ENCODE data around the gene TNRC6C. TPM values are rescaled to one million over a fixed set of nuclear protein-coding genes. Genes with fewer than 3 reads are reported as not detected.

TNRC6C gene
- total RNA-seq, 1 experiment from 2014 or later: not detected

DNA sequence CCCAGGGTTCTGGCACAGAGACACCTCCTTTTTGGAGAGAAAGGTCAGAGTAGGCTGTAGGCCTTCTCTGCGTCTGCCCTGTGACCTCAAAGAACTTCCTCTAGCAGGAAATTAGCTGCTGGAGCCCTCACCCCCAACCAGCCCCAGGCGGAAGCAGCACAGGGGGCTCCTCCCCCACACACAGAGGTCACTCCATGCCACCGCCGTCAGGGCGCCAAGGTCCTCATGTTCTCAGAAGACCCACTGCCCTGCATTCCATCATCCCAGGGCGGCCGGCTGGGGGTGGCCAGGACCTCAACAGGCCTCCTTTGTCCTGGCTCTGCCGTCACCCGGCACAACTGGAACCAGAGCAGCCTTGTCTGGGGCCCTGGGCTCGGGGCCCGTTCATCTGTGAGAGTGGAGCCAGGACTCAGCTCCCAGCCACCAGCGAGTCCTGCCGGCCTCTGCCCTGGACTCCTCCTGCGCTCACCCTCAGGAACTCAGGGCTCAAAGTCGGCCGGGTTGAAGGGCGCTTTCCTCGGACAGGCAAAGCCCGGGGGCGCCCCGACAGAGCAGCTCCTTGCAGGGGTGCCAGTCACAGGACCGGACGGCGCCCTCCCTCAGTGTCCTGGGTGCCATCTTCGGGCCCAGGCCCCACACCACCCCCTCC lies 168.9 kb downstream of the TNRC6C start:
- Histone ChIP-seq H3K4me1 (ENCODE audit: low read length) (peaks cover 76% of the 10 kb centered on the region), H4K20me1 (ENCODE audit: insufficient read depth, low read depth, low read length) (peaks cover 6% of the 10 kb centered on the region; the same call in 1 of the 2 replicates), H3K4me2 (ENCODE audit: low read depth, low read length, poor library complexity, severe bottlenecking) (peak overlapping the region; percentile 98), H3K9ac (ENCODE audit: low read length) (peak overlapping the region; percentile 96), H3K4me3 (ENCODE audit: low read length) (peak overlapping the region; percentile 88), H3K36me3 (ENCODE audit: insufficient read depth, low read length) (peaks cover 13% of the 10 kb centered on the region), H3K79me2 (ENCODE audit: low read length) (peaks cover 56% of the 10 kb centered on the region), H3K9me2 (replicated peaks; ENCODE audit: insufficient read depth, low read length) (no peaks in the 10 kb centered on the region), H2AFZ (ENCODE audit: low read length) (no peak overlapping the region), H3K27me3 (ENCODE audit: low read length) (no peaks in the 10 kb centered on the region), H3K27ac (ENCODE audit: low read length) (peak overlapping the region; percentile 92), H3K9me3 (ENCODE audit: low read length) (no peaks in the 10 kb centered on the region)
- DNase-seq: peak; percentile 93

DNA sequence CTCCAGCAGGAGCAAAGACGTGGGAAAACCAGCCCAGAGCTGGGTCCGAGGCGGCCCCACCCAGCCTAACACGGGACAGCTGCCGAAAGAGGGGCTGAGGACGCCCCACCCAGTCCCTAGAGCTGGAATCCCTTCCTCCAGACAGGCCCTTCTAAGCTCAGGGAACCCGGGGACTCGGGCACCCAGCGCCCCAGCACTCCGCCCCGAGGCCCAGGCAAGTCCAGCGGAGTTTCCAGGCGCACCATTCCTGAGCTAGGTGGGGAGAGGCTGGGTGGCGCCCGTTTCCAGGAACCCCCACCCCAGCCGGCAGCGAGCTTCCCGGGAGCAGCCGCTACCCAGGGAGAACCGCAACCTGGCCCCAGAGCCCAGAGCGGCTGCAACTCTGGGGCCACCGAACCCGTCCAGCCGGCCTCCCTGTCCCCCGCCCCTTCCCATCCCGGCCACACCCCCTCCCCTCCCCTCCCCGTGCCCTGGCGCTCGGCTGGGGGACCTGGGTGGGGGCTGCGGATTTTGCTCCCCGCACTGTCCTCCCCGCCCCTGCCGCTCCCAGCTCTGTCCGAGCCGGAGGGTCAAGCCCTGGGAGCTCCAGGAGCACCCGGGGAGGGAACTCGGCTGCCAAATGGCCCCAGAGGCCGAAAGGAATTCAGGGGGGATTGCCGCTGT lies 169.5 kb downstream of the TNRC6C start:
- H3K27ac ChIP-seq (ENCODE audit: low read length): peak overlapping the region; percentile 92
- no peaks in the 10 kb centered on the region for H3K27me3 ChIP-seq (ENCODE audit: low read length)
- H3K4me1 ChIP-seq (ENCODE audit: low read length): peaks cover 80% of the 10 kb centered on the region
- no peak overlapping the region for H2AFZ ChIP-seq (ENCODE audit: low read length)
- peak overlapping the region; percentile 88 for H3K4me3 ChIP-seq (ENCODE audit: low read length)
- H4K20me1 ChIP-seq (ENCODE audit: insufficient read depth, low read depth, low read length): peaks cover 3% of the 10 kb centered on the region; the same call in 1 of the 2 replicates
- peak; percentile 78 for DNase-seq
- peak overlapping the region; percentile 98 for H3K4me2 ChIP-seq (ENCODE audit: low read depth, low read length, poor library complexity, severe bottlenecking)
- peaks cover 52% of the 10 kb centered on the region for H3K79me2 ChIP-seq (ENCODE audit: low read length)
- H3K9me3 ChIP-seq (ENCODE audit: low read length): no peaks in the 10 kb centered on the region
- no peaks in the 10 kb centered on the region for H3K9me2 ChIP-seq (replicated peaks; ENCODE audit: insufficient read depth, low read length)
- H3K9ac ChIP-seq (ENCODE audit: low read length): peak overlapping the region; percentile 96
- H3K36me3 ChIP-seq (ENCODE audit: insufficient read depth, low read length): peaks cover 10% of the 10 kb centered on the region

DNA sequence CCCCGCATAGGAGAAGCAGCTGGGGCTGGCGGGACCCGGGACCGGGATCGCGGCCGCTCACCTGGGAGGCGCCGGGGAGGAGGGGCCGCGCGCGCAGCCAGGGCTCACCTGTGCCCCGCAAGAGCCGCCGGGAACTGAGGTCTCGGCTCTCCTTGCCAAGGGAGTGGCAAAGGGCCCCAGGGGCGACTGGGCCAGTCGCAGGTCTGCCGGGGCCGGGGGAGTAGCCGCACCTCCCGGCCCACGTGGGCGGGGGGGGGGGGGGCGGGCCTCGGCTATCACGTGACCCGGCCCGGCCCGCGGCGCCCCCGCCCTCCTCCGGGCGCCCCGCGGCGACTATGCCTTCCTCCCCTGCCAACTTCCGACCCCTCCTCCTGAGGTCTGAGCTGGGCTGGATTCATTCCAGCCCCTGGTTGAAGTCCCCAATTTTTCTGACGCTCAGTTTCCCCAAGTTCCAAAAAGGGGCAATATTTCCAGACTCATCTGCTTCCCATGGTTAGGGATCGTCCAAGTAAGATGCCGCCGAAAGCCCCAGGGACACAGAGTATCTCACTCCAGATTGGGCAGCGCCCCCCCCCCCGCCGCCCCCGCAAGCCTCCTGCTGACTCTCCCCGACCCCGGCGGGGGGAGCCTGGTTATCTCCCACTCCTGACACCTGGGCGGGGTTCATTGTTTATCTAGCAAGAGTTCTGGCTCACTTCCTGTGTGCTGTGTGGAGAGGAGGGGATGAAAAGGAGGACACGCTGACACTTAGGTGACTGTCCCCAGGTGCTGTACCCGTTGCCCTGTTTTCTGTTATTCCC lies 170.2 kb downstream of the TNRC6C start, which contains the start of gene TMC6:
Gene TMC6 (minus strand): TSS at position 205 of the 800 bp plus-strand sequence. CDS start 1,923 bp downstream, outside the sequence.
- H3K9me2 ChIP-seq (replicated peaks; ENCODE audit: insufficient read depth, low read length): no peaks in the 10 kb centered on the region
- no peaks in the 10 kb centered on the region for H3K9me3 ChIP-seq (ENCODE audit: low read length)
- peak within 1 kb of the TSS; percentile 88 for H3K4me3 ChIP-seq (ENCODE audit: low read length)
- H3K4me2 ChIP-seq (ENCODE audit: low read depth, low read length, poor library complexity, severe bottlenecking): peak within 1 kb of the TSS; percentile 98
- peaks cover 7% of the 10 kb centered on the region for H3K36me3 ChIP-seq (ENCODE audit: insufficient read depth, low read length)
- H3K79me2 ChIP-seq (ENCODE audit: low read length): peaks cover 49% of the 10 kb centered on the region
- H3K4me1 ChIP-seq (ENCODE audit: low read length): peaks cover 83% of the 10 kb centered on the region
- DNase-seq: peak; percentile 94
- no peak within 1 kb of the TSS for H2AFZ ChIP-seq (ENCODE audit: low read length)
- H4K20me1 ChIP-seq (ENCODE audit: insufficient read depth, low read depth, low read length): no peaks in the 10 kb centered on the region
- peak within 1 kb of the TSS; percentile 96 for H3K9ac ChIP-seq (ENCODE audit: low read length)
- H3K27me3 ChIP-seq (ENCODE audit: low read length): no peaks in the 10 kb centered on the region
- H3K27ac ChIP-seq (ENCODE audit: low read length): peak within 1 kb of the TSS; percentile 94

DNA sequence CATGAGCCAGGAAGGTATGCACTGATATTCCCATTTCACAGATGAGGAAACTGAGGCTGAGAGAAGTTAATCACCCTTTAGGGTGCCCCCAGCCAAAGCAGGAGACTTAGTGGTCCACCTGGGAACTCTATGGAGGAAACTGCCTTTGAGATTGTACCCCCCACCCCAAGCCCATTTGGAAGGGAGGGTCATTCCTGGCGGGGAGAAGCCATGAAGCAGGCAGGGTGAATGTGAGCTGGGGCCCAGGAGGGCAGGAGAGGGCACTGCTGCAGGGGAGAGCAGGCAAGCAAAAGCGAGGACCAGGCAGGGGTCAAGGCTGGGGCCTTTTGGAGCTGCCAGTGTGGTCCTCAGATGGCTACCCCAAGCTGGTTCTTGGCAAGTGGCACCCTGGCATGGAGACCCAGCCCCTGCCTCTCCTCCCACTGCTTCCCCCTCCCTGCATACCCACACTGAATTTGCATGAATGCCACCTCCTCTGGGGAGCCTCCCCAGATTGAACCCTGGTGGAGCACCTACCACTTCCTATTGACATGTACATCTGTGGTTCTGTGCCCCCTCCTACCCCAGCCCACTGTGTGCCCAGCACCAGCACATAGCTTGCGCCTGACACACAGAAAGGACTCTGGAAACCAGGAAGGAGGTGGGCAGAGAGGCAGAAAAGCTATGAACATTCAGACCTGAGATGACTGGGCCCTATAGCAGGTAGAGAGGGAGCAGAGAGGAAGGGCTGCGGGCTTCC lies 171.0 kb downstream of the TNRC6C start:
- peaks cover 81% of the 10 kb centered on the region for H3K4me1 ChIP-seq (ENCODE audit: low read length)
- H3K9me3 ChIP-seq (ENCODE audit: low read length): no peaks in the 10 kb centered on the region
- peak overlapping the region; percentile 95 for H3K9ac ChIP-seq (ENCODE audit: low read length)
- H3K27ac ChIP-seq (ENCODE audit: low read length): peak overlapping the region; percentile 94
- no peak overlapping the region for H2AFZ ChIP-seq (ENCODE audit: low read length)
- H3K79me2 ChIP-seq (ENCODE audit: low read length): peaks cover 45% of the 10 kb centered on the region
- no peaks in the 10 kb centered on the region for H4K20me1 ChIP-seq (ENCODE audit: insufficient read depth, low read depth, low read length)
- H3K4me3 ChIP-seq (ENCODE audit: low read length): peak overlapping the region; percentile 88
- no peaks in the 10 kb centered on the region for H3K9me2 ChIP-seq (replicated peaks; ENCODE audit: insufficient read depth, low read length)
- H3K36me3 ChIP-seq (ENCODE audit: insufficient read depth, low read length): peaks cover 8% of the 10 kb centered on the region
- DNase-seq: peak; percentile 79
- H3K4me2 ChIP-seq (ENCODE audit: low read depth, low read length, poor library complexity, severe bottlenecking): peak overlapping the region; percentile 98
- no peaks in the 10 kb centered on the region for H3K27me3 ChIP-seq (ENCODE audit: low read length)

DNA sequence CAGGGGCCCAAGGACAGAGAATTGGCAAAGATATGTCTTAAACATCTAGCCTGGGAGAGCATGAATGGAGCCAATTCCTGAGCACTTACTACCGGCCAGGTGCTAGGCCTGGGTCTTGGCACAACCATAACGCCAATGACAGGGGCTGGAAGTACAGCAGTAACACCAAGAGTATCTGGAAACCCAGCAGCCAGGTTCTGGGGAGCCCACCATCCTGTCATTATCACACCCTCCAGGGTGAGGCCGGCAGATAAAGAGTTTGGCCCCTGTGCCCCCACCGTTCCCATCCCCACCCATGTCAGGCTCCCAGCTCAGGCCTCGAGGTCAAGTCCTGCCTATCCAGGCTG lies 171.6 kb downstream of the TNRC6C start:
- Histone ChIP-seq H3K4me2 (ENCODE audit: low read depth, low read length, poor library complexity, severe bottlenecking) (peak overlapping the region; percentile 98), H3K9me2 (replicated peaks; ENCODE audit: insufficient read depth, low read length) (no peaks in the 10 kb centered on the region), H3K36me3 (ENCODE audit: insufficient read depth, low read length) (peaks cover 13% of the 10 kb centered on the region), H4K20me1 (ENCODE audit: insufficient read depth, low read depth, low read length) (no peaks in the 10 kb centered on the region), H2AFZ (ENCODE audit: low read length) (no peak overlapping the region), H3K9ac (ENCODE audit: low read length) (peak overlapping the region; percentile 95), H3K9me3 (ENCODE audit: low read length) (no peaks in the 10 kb centered on the region), H3K27ac (ENCODE audit: low read length) (peak overlapping the region; percentile 94), H3K4me3 (ENCODE audit: low read length) (peak overlapping the region; percentile 88), H3K27me3 (ENCODE audit: low read length) (no peaks in the 10 kb centered on the region), H3K79me2 (ENCODE audit: low read length) (peaks cover 45% of the 10 kb centered on the region), H3K4me1 (ENCODE audit: low read length) (peaks cover 75% of the 10 kb centered on the region)
- peak; percentile 70 for DNase-seq

DNA sequence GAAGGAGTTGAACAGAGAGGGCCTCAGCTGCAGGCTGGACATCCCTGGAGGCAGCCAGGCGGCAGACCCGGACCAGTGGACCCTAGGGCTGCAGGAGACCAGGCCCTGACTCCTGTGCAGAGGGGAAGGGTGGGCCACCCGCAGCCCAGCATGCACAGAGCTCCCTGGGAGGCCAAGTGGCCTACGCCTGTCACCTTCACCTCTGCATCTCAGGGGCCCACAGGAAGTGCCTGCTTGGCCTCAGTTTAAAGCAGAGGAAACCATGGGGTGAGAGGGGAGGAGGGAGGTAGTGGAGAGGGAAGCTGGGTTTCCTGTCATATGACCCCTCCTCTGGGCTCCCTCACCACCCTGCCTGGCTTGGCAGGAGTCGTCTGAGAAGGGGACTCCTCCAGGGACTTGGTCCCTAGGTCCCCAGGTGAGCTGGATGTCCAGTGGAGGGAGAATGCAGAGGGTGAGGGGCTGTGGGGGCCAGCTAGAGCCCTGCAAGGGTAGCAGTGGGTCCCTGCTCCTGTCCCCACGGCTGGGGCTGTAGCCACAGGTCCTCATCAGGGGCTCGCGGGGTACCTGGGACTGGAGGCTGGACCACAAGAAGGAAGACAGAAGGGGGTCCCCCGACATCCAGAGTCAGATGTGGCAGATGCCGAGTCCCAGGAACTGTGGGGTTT lies 172.1 kb downstream of the TNRC6C start, which contains the start of gene TMC8:
Gene TMC8 (plus strand): TSS at position 335 of the 665 bp plus-strand sequence. CDS start 818 bp downstream, outside the sequence.
- no peaks in the 10 kb centered on the region for H3K27me3 ChIP-seq (ENCODE audit: low read length)
- peak within 1 kb of the TSS; percentile 98 for H3K4me2 ChIP-seq (ENCODE audit: low read depth, low read length, poor library complexity, severe bottlenecking)
- H3K79me2 ChIP-seq (ENCODE audit: low read length): peaks cover 42% of the 10 kb centered on the region
- H3K4me1 ChIP-seq (ENCODE audit: low read length): peaks cover 70% of the 10 kb centered on the region
- H3K9me3 ChIP-seq (ENCODE audit: low read length): no peaks in the 10 kb centered on the region
- peak; percentile 95 for DNase-seq
- peak within 1 kb of the TSS; percentile 95 for H3K9ac ChIP-seq (ENCODE audit: low read length)
- no peaks in the 10 kb centered on the region for H3K9me2 ChIP-seq (replicated peaks; ENCODE audit: insufficient read depth, low read length)
- peak within 1 kb of the TSS; percentile 94 for H3K27ac ChIP-seq (ENCODE audit: low read length)
- H2AFZ ChIP-seq (ENCODE audit: low read length): no peak within 1 kb of the TSS
- peaks cover 18% of the 10 kb centered on the region for H3K36me3 ChIP-seq (ENCODE audit: insufficient read depth, low read length)
- peak within 1 kb of the TSS; percentile 88 for H3K4me3 ChIP-seq (ENCODE audit: low read length)
- no peaks in the 10 kb centered on the region for H4K20me1 ChIP-seq (ENCODE audit: insufficient read depth, low read depth, low read length)
